GM13977 (cell line): ENCODE measurements around the gene TEX53.

Source experiments
- DNase-seq: peaks from one replicate; pipeline ENCODE4 v3.0.0; 2012; ENCODE audit warnings: low spot score
- CTCF ChIP-seq: IDR thresholded peaks from 2 replicates; pipeline ENCODE4 v1.5.1; 2012; ENCODE audit warnings: mild to moderate bottlenecking, control low read depth; ENCODE audit not compliant: insufficient read depth; ENCODE audit errors: extremely low read depth, missing control alignments
- in situ Hi-C: fragments of 300-500 bp; cut with MboI; formaldehyde crosslinking; loops from one replicate; pipeline ENCODE4 v1.12.0; 2022; ENCODE audit warnings: low sequenced_read_pairs, low pct_unique_long_range_greater_than_20kb, mixed read lengths, inconsistent platforms; ENCODE audit not compliant: unreplicated experiment

The TEX53 gene

GRCh38 chr9:114689813-114690212 lies 32.2 kb upstream of the TEX53 start:
- TF ChIP-seq CTCF, result no peak
- DNase-seq, result no peak
- in situ Hi-C loops, result loop anchor here (10.0 to 25.0 kb wide), 3 partner anchors 215 to 822 kb away; no protein-coding TSS in a partner anchor

- no peak for TF ChIP-seq CTCF
- DNase-seq, result no peak
- in situ Hi-C loops, result loop anchor here (10.0 to 25.0 kb wide), 3 partner anchors 216 to 823 kb away; no protein-coding TSS in a partner anchor
Observed at GRCh38 chr9:114688909-114689610, 31.5 kb upstream of the TEX53 start.

- DNase-seq, result no peak
- in situ Hi-C loops, result loop anchor here (10.0 to 25.0 kb wide), 3 partner anchors 216 to 824 kb away; no protein-coding TSS in a partner anchor
- no peak for TF ChIP-seq CTCF
Observed at GRCh38 chr9:114688379-114688778, 30.8 kb upstream of the TEX53 start.

GRCh38 chr9:114687034-114687433 lies 29.4 kb upstream of the TEX53 start:
- in situ Hi-C loops, result loop anchor here (10.0 to 25.0 kb wide), 3 partner anchors 218 to 825 kb away; no protein-coding TSS in a partner anchor
- no peak for DNase-seq
- no peak for TF ChIP-seq CTCF

GRCh38 chr9:114685951-114686350 lies 28.3 kb upstream of the TEX53 start:
- no peak for DNase-seq
- no peak for TF ChIP-seq CTCF
- in situ Hi-C loops, result loop anchor here (10.0 to 25.0 kb wide), 3 partner anchors 219 to 826 kb away; no protein-coding TSS in a partner anchor

GRCh38 chr9:114684036-114684435 lies 26.4 kb upstream of the TEX53 start:
- TF ChIP-seq CTCF, result no peak
- in situ Hi-C loops, result loop anchor here (5.0 to 25.0 kb wide), 4 partner anchors 48 to 828 kb away; no protein-coding TSS in a partner anchor
- DNase-seq, result no peak
